T-cell (primary cell): ENCODE measurements around the gene FEM1C. TPM values are rescaled to one million over a fixed set of nuclear protein-coding genes. Genes with fewer than 3 reads are reported as not detected.

ENCODE experiments used
- ATAC-seq, 4 experiments: fragments of 200-7000 bp in 3 of 4; fragments of 150-1000 bp in 1 of 4; cut with Tn5 transposase; replicated peaks in 1 of 4; 1 replicate in 3 of 4; 2 replicates in 1 of 4; pipeline ENCODE4 v1.10.0; 2021; ENCODE audit warnings: moderate library complexity in 3 of 4, mild to moderate bottlenecking in 2 of 4, moderate number of reproducible peaks in 1 of 4
- CTCF ChIA-PET, 2 donors: fragments of 300-600 bp; sonication (Branson Sonifier 250); formaldehyde crosslinking; loops; one replicate each; lab custom pipeline; 2022; ENCODE audit warnings: antibody characterized with exemption in 2 of 2; lab: Charles Lee
- POLR2A ChIA-PET, 2 donors: fragments of 300-600 bp; sonication (Branson Sonifier 250); formaldehyde crosslinking; loops; one replicate each; lab custom pipeline; 2022; ENCODE audit warnings: antibody characterized with exemption in 2 of 2; lab: Charles Lee
- DNase-seq, 35 experiments: peaks; one replicate each; pipeline versions ENCODE4 v3.0.0 to v3.0.0-alpha.2; 2013 to 2023
- H3K27ac ChIP-seq: one replicate; pipeline ENCODE4 v1.5.1; 2013; ENCODE audit warnings: low read length
- H3K27me3 ChIP-seq, 2 experiments: replicated peaks in 1 of 2; 1 replicate in 1 of 2; 2 replicates in 1 of 2; pipeline versions ENCODE4 v1.6.1 to v1.7.0; 2013; ENCODE audit warnings: low read length in 1 of 2, mixed read lengths in 1 of 2; ENCODE audit not compliant: control insufficient read depth in 2 of 2, insufficient read depth in 2 of 2; ENCODE audit errors: extremely low read depth in 1 of 2
- H3K36me3 ChIP-seq, 2 donors: 1 replicate in 1 of 2; 2 replicates in 1 of 2; pipeline versions ENCODE4 v1.6.1 to v1.7.0; 2013; ENCODE audit warnings: low read length in 1 of 2; ENCODE audit not compliant: control insufficient read depth in 2 of 2, insufficient read depth in 1 of 2; ENCODE audit errors: extremely low read depth in 1 of 2
- H3K4me1 ChIP-seq, 2 experiments: 1 replicate in 1 of 2; 2 replicates in 1 of 2; pipeline versions ENCODE4 v1.6.1 to v1.7.0; 2013; ENCODE audit warnings: low read length in 2 of 2, mixed read lengths in 1 of 2; ENCODE audit not compliant: insufficient read depth in 2 of 2, control insufficient read depth in 1 of 2; ENCODE audit errors: extremely low read depth in 1 of 2
- H3K4me3 ChIP-seq, 2 donors: 1 replicate in 1 of 2; 2 replicates in 1 of 2; pipeline versions ENCODE4 v1.5.1 to v1.7.0; 2013; ENCODE audit warnings: mild to moderate bottlenecking in 2 of 2, low read length in 1 of 2, moderate library complexity in 1 of 2; ENCODE audit not compliant: control insufficient read depth in 1 of 2; ENCODE audit errors: extremely low read depth in 1 of 2
- H3K9me3 ChIP-seq: 2 replicates; pipeline ENCODE4 v1.7.0; 2013
- H3K27ac Mint-ChIP-seq, 2 donors: one replicate each; pipeline ENCODE4 v1.8.0; 2020 to 2021; ENCODE audit warnings: mild to moderate bottlenecking in 2 of 2, mixed read lengths in 2 of 2
- H3K27me3 Mint-ChIP-seq, 2 donors: one replicate each; pipeline ENCODE4 v1.8.0; 2021 to 2022; ENCODE audit warnings: mixed read lengths in 2 of 2
- H3K36me3 Mint-ChIP-seq: one replicate; pipeline ENCODE4 v1.8.0; 2021; ENCODE audit warnings: mixed read lengths
- H3K4me1 Mint-ChIP-seq, 3 donors: one replicate each; pipeline ENCODE4 v1.8.0; 2020 to 2022; ENCODE audit warnings: mixed read lengths in 3 of 3, mild to moderate bottlenecking in 1 of 3
- H3K4me3 Mint-ChIP-seq, 3 donors: one replicate each; pipeline ENCODE4 v1.8.0; 2020 to 2022; ENCODE audit warnings: mild to moderate bottlenecking in 3 of 3, mixed read lengths in 3 of 3, moderate library complexity in 3 of 3
- H3K9me3 Mint-ChIP-seq, 3 donors: one replicate each; pipeline ENCODE4 v1.8.0; 2020 to 2022; ENCODE audit warnings: mixed read lengths in 3 of 3
- WGBS: methylation state at CpG from one replicate; pipeline ENCODE4 v1.1.5; 2013; ENCODE audit warnings: missing lambda C conversion rate; ENCODE audit not compliant: insufficient coverage; 5-methylcytosine and 5-hydroxymethylcytosine counted together
- total RNA-seq, 35 experiments: library from RNA in 6 of 35; stranded (reverse) in 6 of 35; fragments of 120-200 nt in 1 of 35; gene quantifications; one replicate each; pipeline versions ENCODE4 v1.2.1 to v1.2.4 and lab custom pipeline; 2013 to 2026

The FEM1C gene
- total RNA-seq, 5 donors from 2014 or later (not counting 1 experiment from before 2014, with no cell fraction given): 14.2 to 30.3 (median 15.3) TPM

DNA sequence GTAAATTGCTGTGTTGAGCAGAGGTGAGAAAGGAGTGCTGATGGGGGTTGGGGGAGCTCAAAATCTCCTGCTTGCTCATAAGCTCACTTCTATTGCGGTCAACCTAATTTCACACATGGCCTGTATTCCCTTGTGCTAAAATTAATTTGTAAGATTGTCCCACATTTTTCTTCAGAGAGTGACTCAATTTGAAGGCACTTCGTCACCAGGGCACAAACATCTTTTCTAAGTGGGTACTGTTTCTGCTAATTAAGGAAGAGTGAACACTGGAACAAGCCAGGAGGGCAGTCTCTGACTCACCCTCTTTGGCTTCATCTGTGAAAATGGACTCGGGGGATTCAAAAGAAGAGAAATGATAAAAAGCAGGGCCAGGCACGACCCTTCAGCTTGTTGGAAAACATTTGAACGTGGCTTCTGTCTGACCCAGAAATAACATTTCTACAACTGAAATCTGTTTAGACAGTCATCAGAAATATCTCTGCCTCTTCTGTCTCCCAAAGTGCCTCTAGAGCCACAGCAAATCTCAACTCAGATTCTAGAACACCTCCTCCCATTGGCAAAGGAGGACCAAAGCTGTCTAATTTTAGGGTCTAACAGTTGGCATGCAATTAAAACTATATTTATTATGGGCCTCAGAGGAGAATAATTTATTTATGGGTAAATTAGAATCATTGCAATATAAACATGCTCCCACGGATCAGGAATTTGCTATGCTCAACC lies 49.8 kb downstream of the FEM1C start:
- ATAC-seq: no peak
- Histone ChIP-seq H3K27me3 (peaks cover 0 to 2% of the 10 kb centered on the region in 2 experiments), H3K9me3 (no peaks in the 10 kb centered on the region), H3K4me3 (no peak overlapping the region), H3K36me3 (no peaks in the 10 kb centered on the region), H3K4me1 (no peaks in the 10 kb centered on the region), H3K27ac (no peak overlapping the region)
- POLR2A ChIA-PET: no interaction called here
- no peak overlapping the region for H3K4me3 Mint-ChIP-seq
- H3K27me3 Mint-ChIP-seq: peaks cover 27 to 48% of the 10 kb centered on the region in 2 donors
- no peak for DNase-seq
- CTCF ChIA-PET: no interaction called here
- H3K4me1 Mint-ChIP-seq: no peaks in the 10 kb centered on the region
- H3K9me3 Mint-ChIP-seq: no peaks in the 10 kb centered on the region
- no peaks in the 10 kb centered on the region for H3K36me3 Mint-ChIP-seq
- H3K27ac Mint-ChIP-seq: no peak overlapping the region
- 90% methylated on average over 2 of the region's 6 CpGs for WGBS

DNA sequence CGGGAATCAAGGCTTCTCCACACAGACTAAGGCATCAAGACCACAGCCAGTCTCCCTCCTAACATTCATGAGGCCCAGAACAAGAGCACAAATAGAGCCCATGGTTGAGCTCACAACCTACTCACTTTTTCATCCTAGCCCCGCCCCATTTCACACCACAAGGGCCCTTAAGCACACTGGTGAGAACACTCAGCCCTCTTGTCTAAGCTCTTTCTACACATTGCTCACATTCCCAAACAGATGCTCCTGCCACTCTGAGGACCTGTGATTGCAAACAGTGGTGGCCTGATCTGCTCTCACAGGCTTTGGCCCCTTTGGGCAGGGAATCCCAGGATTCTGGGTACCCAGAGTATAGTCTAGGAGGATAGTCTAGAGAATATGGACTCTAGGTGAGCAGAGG lies 54.0 kb downstream of the FEM1C start:
- POLR2A ChIA-PET: no interaction called here

DNA sequence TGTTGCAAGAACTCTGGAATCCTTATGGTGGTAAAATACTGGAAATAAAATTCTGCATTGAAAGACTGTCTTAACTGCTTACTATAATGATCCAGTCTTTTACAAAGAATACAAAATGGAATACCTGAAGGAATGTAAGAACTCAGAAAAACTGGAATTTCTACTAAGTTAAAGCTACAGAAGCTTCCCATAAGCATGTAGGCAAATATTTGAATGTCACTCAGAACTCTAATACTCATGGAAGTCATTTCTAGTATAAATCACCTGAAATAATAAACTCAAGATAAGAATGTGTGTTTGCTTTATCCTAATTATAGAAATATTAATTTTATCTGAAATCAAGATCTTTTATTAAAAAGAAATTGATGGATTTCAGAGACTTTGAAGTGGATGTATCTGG lies 54.8 kb downstream of the FEM1C start:
- CTCF ChIA-PET: no interaction called here
- Histone ChIP-seq H3K27me3 (peaks cover 0 to 2% of the 10 kb centered on the region in 2 experiments), H3K4me1 (no peaks in the 10 kb centered on the region), H3K9me3 (no peaks in the 10 kb centered on the region), H3K4me3 (no peak overlapping the region), H3K36me3 (no peaks in the 10 kb centered on the region), H3K27ac (no peak overlapping the region)
- Mint-ChIP-seq H3K36me3 (no peaks in the 10 kb centered on the region), H3K27ac (no peak overlapping the region), H3K4me3 (no peak overlapping the region), H3K27me3 (peaks cover 13 to 34% of the 10 kb centered on the region in 2 donors), H3K9me3 (no peaks in the 10 kb centered on the region), H3K4me1 (no peaks in the 10 kb centered on the region)
- DNase-seq (no peak), ATAC-seq (no peak)
- POLR2A ChIA-PET: no interaction called here

More for the DNA sequence above, 54.0 kb downstream of the FEM1C start:
- Mint-ChIP-seq H3K27ac (no peak overlapping the region), H3K4me3 (no peak overlapping the region), H3K27me3 (peaks cover 19 to 38% of the 10 kb centered on the region in 2 donors), H3K9me3 (no peaks in the 10 kb centered on the region), H3K4me1 (no peaks in the 10 kb centered on the region), H3K36me3 (no peaks in the 10 kb centered on the region)
- Histone ChIP-seq H3K36me3 (no peaks in the 10 kb centered on the region), H3K9me3 (no peaks in the 10 kb centered on the region), H3K4me1 (no peaks in the 10 kb centered on the region), H3K27ac (no peak overlapping the region), H3K4me3 (no peak overlapping the region), H3K27me3 (peaks cover 0 to 2% of the 10 kb centered on the region in 2 experiments)
- no peak for DNase-seq
- ATAC-seq: no peak
- 77% methylated on average over 2 of the region's 2 CpGs for WGBS
- CTCF ChIA-PET: no interaction called here

DNA sequence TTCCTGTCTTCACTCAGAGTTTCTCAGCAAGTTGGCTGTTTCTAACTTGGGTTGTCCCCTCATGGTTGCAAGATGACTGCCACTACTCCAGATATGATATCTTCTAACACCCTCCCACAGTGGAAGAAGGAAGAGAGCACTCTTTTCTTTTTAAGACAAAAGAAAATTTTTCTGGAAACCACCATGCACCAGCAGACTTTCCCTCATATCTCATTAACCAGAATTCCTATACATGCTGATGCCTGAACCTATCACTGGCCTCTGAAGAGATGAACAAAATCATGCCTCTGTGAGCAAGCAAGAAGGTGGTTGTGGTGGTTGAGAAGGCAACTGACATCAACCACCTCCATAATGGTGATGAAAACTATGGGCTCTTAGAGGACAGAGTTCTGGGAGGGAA lies 56.8 kb downstream of the FEM1C start:
- Histone ChIP-seq H3K4me3 (no peak overlapping the region), H3K36me3 (no peaks in the 10 kb centered on the region), H3K27me3 (no peaks in the 10 kb centered on the region), H3K27ac (no peak overlapping the region), H3K4me1 (no peaks in the 10 kb centered on the region), H3K9me3 (no peaks in the 10 kb centered on the region)
- Mint-ChIP-seq H3K4me3 (no peak overlapping the region), H3K27me3 (peaks cover 1 to 18% of the 10 kb centered on the region in 2 donors), H3K9me3 (no peaks in the 10 kb centered on the region), H3K4me1 (no peaks in the 10 kb centered on the region), H3K36me3 (no peaks in the 10 kb centered on the region), H3K27ac (no peak overlapping the region)
- DNase-seq (no peak), ATAC-seq (no peak)
- ChIA-PET CTCF (interaction anchor here in 1 of 2 donors (0.6 kb wide), 1 partner anchor 10 kb away, joined by 5 read pairs; no protein-coding TSS in a partner anchor), POLR2A (no interaction called here)

DNA sequence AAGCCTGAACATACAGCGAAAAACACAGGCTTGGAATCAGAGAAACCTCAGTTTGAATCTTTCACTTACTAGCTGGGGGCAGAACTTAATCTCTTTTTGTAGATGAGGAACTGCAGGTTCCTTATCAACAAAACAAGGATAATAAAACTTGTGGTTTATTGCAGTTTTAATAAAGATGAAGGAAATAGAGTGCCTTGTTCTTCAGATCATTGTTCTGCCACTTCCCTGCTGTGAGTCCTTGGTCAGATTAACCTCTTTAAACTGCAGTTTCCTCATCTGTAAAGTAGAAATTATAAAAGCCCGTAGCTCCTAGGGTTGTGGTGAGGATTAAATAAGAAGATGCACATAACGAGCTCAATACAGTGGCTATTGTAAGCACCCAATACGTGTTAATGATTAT lies 57.4 kb downstream of the FEM1C start:
- WGBS: no CpG with 5 or more reads among the region's 4 CpGs
- DNase-seq: no peak
- H3K36me3 Mint-ChIP-seq: no peaks in the 10 kb centered on the region
- ChIA-PET POLR2A (no interaction called here), CTCF (no interaction called here)
- no peaks in the 10 kb centered on the region for H3K4me1 Mint-ChIP-seq
- no peak overlapping the region for H3K4me3 ChIP-seq
- no peaks in the 10 kb centered on the region for H3K9me3 ChIP-seq
- no peaks in the 10 kb centered on the region for H3K36me3 ChIP-seq
- peaks cover 0 to 13% of the 10 kb centered on the region in 2 donors for H3K27me3 Mint-ChIP-seq
- H3K27ac Mint-ChIP-seq: no peak overlapping the region
- no peaks in the 10 kb centered on the region for H3K27me3 ChIP-seq
- ATAC-seq: no peak
- no peaks in the 10 kb centered on the region for H3K4me1 ChIP-seq
- H3K9me3 Mint-ChIP-seq: no peaks in the 10 kb centered on the region
- no peak overlapping the region for H3K27ac ChIP-seq
- H3K4me3 Mint-ChIP-seq: no peak overlapping the region

DNA sequence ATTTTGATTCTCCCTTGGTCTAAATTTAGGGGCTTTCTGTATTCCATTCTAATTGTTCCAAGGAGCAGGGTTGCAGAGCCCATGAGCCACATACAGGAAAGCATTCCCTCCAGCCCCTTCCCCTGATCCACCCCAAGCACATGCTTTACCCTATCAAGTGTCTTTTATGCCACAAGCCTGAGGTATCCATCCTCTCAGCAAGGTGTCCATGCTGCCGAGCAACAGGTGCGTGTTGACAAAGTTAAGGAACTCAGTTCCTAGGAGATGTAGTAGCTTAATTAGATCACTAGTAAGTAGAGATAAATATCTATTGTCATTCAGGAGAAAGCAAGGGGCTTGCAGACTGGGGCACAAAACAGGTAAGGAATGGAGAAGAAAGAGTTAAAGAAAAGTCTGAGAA lies 57.8 kb downstream of the FEM1C start:
- Histone ChIP-seq H3K27me3 (no peaks in the 10 kb centered on the region), H3K36me3 (no peaks in the 10 kb centered on the region), H3K9me3 (no peaks in the 10 kb centered on the region), H3K27ac (no peak overlapping the region), H3K4me3 (no peak overlapping the region), H3K4me1 (no peaks in the 10 kb centered on the region)
- H3K4me1 Mint-ChIP-seq: no peaks in the 10 kb centered on the region
- no peak overlapping the region for H3K27ac Mint-ChIP-seq
- no CpG with 5 or more reads among the region's 2 CpGs for WGBS
- peaks cover 0 to 14% of the 10 kb centered on the region in 2 donors for H3K27me3 Mint-ChIP-seq
- no peak overlapping the region for H3K4me3 Mint-ChIP-seq
- no peaks in the 10 kb centered on the region for H3K9me3 Mint-ChIP-seq
- ChIA-PET CTCF (no interaction called here), POLR2A (no interaction called here)
- DNase-seq (no peak), ATAC-seq (no peak)
- no peaks in the 10 kb centered on the region for H3K36me3 Mint-ChIP-seq
